ENCODE measurements around the gene SPTLC1.
A peak's percentile ranks its signal among the peaks of the same experiment; 100 is the strongest.
"Not testable (repeated sequence)": the region's sequence is repeated elsewhere in the genome, so short reads cannot be mapped to it uniquely, and the experiment has no call there.

The SPTLC1 gene

DNA sequence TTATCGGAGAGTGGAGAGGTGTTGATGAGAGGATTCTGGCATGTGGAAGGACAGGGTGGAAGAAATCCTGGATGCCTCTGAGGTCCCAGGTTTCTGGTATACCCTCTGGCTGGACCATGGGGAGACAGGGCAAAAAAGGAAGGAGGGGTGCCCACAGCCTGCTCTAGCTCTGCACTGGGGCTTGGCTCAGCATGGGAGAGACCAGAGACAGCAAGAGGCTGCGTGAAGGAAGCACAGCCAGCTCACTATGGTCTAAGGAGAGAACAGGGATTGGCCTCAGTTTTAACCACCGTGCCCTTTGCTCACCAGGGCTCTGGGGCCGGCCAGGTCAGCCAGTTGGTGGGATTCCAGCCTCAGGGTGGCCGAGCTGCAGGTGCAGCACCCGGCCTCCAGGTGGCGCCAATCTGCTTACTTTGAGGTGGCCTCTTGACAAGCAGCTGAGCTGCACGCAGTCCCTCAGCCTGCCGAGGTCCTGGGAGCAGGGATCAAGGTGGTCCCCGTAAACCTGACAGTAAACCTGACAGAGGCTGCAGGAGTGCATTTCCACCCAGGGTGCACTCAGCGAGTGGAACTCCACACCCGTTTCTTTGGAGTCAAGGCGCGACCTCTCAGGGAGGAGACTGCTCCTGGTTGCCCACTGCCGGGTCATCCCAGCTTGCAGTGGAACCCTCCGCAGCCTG lies 25.0 kb upstream of the SPTLC1 start:
- no peak overlapping the region for H3K27ac ChIP-seq (ENCODE audit: low read length)
- no peaks in the 10 kb centered on the region for H3K36me3 ChIP-seq (ENCODE audit: control insufficient read depth, insufficient read depth, low read length)
- no peaks in the 10 kb centered on the region for H3K4me1 ChIP-seq (ENCODE audit: control insufficient read depth, insufficient read depth, low read length)
- no peaks in the 10 kb centered on the region; the same call in 1 of the 2 replicates for H3K27me3 ChIP-seq (ENCODE audit: control insufficient read depth, insufficient read depth, low read length)
- peak; percentile 60 for DNase-seq (ENCODE audit: low read depth, low spot score)
- no CpG with 5 or more reads among the region's 16 CpGs for WGBS (ENCODE audit: insufficient coverage, insufficient read length)
- no peaks in the 10 kb centered on the region for H3K9me3 ChIP-seq (ENCODE audit: control insufficient read depth, insufficient read depth, low read length)
- H3K4me3 ChIP-seq (ENCODE audit: low read length) = no peak overlapping the region

DNA sequence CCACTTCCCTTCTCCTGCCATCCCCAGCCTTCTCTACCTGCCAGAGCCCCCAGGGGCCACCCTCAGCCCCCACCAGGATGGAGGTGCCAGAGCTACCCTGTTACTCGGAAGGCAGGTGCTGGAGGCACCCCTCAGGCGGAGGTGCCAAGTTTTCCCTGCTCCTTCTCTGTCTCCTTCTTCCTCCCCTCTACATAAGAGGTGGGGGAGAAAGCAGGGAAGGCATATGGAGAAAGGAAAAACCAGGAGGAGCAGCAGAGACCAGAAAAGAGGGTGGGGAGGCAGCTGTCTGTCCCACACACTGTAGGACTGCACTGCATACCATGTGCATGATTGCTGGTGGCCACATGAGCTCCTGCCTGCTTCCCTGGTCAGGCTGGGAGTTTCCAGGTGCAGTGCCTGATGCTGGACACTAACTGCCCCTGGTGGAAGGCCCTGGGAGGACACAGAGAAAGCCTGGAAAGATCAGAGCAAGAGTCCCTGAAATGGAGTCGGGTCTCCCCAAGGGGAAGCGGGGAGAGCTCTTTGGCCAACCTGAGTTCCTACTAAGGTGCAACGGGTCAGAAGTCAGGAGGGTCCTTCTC lies 23.8 kb upstream of the SPTLC1 start:
- not testable (repeated sequence) for H3K27me3 ChIP-seq (ENCODE audit: control insufficient read depth, insufficient read depth, low read length); H3K4me3 ChIP-seq (ENCODE audit: low read length); DNase-seq (ENCODE audit: low read depth, low spot score); H3K36me3 ChIP-seq (ENCODE audit: control insufficient read depth, insufficient read depth, low read length); H3K27ac ChIP-seq (ENCODE audit: low read length); H3K4me1 ChIP-seq (ENCODE audit: control insufficient read depth, insufficient read depth, low read length); H3K9me3 ChIP-seq (ENCODE audit: control insufficient read depth, insufficient read depth, low read length)
- no CpG with 5 or more reads among the region's 5 CpGs for WGBS (ENCODE audit: insufficient coverage, insufficient read length)

DNA sequence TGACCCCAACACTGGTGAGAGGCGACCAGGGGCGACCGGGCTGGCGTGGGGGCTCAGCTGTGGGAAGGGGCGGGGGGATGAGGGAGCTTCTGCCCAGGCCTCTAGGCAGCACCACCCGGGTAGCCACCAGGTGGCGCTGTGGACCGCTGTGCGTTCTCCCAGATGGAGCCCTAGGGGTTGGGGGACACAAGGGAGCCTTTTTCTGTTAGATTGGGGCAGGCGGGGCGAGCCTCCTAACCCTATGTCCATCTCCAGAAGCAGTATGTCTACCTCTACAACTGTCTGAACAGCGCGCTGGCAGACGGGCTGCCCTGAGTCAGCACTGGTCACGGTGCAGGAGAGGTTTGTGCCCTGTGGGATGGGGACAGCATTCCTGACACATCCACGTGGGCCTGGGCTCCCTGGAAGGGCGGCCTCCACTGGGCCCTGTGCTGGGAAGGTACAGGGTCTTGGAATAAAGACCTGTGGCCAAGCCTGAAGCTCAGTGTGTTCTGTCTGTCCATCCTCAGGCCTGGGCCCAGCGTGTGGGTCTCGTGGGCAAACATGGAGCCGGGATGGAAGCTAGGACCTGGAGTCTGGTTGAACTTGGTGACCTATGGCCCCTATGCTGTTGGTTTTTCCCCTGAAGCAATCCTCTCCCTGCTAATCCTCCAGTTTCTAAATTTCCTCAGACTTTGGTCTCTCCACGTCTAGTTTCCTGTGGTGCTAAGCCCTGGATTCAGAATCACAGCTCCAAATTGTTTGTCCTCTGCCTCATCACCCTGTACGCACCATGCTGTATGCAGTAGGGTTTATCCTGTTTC lies 23.1 kb upstream of the SPTLC1 start:
- no peaks in the 10 kb centered on the region for H3K4me1 ChIP-seq (ENCODE audit: control insufficient read depth, insufficient read depth, low read length)
- no peak overlapping the region for H3K4me3 ChIP-seq (ENCODE audit: low read length)
- no peak overlapping the region for H3K27ac ChIP-seq (ENCODE audit: low read length)
- no peaks in the 10 kb centered on the region for H3K9me3 ChIP-seq (ENCODE audit: control insufficient read depth, insufficient read depth, low read length)
- no CpG with 5 or more reads among the region's 22 CpGs for WGBS (ENCODE audit: insufficient coverage, insufficient read length)
- DNase-seq (ENCODE audit: low read depth, low spot score) = peak; percentile 68
- H3K27me3 ChIP-seq (ENCODE audit: control insufficient read depth, insufficient read depth, low read length) = no peaks in the 10 kb centered on the region; the same call in 1 of the 2 replicates
- no peaks in the 10 kb centered on the region for H3K36me3 ChIP-seq (ENCODE audit: control insufficient read depth, insufficient read depth, low read length)

DNA sequence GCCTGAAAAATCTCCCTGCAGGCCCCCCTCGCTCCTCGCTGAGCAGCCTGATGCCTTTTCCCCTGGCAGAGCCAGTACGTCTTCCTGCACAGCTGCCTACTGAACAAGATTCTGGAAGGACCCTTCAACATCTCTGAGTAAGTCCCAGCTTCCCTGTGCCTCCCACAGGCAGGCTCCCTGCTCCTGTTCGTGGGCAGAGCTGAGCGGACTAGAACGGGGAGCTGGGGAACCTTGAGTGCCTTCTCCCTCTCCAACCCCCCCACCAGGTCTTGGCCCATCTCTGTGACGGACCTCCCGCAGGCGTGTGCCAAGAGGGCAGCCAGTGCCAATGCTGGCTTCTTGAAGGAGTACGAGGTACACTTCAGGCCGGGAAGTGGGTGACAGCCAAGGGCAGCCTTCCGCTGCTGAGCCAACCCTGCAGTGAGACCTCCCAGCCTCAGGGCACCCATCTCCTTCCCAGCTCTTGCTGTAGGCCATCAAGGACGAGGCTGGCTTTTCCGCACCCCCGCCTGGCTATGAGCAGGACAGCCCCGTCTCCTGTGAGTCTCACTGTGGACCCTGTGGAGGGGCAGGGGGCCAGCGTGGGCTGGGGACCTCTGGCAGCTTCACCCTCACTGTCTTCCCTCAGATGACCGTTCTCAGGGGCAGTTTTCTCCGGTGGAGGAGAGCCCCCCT lies 21.1 kb upstream of the SPTLC1 start:
- Histone ChIP-seq H3K4me3 (ENCODE audit: low read length) (no peak overlapping the region), H3K36me3 (ENCODE audit: control insufficient read depth, insufficient read depth, low read length) (no peaks in the 10 kb centered on the region), H3K27me3 (ENCODE audit: control insufficient read depth, insufficient read depth, low read length) (no peaks in the 10 kb centered on the region), H3K9me3 (ENCODE audit: control insufficient read depth, insufficient read depth, low read length) (no peaks in the 10 kb centered on the region), H3K4me1 (ENCODE audit: control insufficient read depth, insufficient read depth, low read length) (no peaks in the 10 kb centered on the region), H3K27ac (ENCODE audit: low read length) (no peak overlapping the region)
- DNase-seq (ENCODE audit: low read depth, low spot score) = no peak
- WGBS (ENCODE audit: insufficient coverage, insufficient read length) = no CpG with 5 or more reads among the region's 19 CpGs

DNA sequence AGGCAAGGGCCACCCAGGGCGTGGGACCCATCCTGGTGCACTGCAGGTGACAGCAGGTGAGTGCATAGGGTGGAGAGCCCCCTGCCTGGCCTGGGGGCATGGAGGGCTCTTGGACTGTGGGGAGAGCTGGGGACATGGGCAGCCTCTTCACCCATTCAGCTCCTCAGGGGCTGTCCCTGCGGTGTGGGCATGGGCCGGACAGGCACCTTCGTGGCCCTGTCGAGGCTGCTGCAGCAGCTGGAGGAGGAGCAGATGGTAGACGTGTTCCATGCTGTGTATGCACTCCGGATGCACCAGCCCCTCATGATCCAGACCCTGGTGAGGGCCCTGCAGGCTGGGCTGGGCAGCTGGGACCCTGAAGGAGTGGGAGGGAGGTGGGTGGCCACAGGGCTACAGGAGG lies 20.4 kb upstream of the SPTLC1 start:
- no peak overlapping the region for H3K4me3 ChIP-seq (ENCODE audit: low read length)
- no peak for DNase-seq (ENCODE audit: low read depth, low spot score)
- H3K27ac ChIP-seq (ENCODE audit: low read length) = no peak overlapping the region
- H3K4me1 ChIP-seq (ENCODE audit: control insufficient read depth, insufficient read depth, low read length) = no peaks in the 10 kb centered on the region
- no peaks in the 10 kb centered on the region for H3K27me3 ChIP-seq (ENCODE audit: control insufficient read depth, insufficient read depth, low read length)
- no peaks in the 10 kb centered on the region for H3K36me3 ChIP-seq (ENCODE audit: control insufficient read depth, insufficient read depth, low read length)
- H3K9me3 ChIP-seq (ENCODE audit: control insufficient read depth, insufficient read depth, low read length) = no peaks in the 10 kb centered on the region
- no CpG with 5 or more reads among the region's 7 CpGs for WGBS (ENCODE audit: insufficient coverage, insufficient read length)

DNA sequence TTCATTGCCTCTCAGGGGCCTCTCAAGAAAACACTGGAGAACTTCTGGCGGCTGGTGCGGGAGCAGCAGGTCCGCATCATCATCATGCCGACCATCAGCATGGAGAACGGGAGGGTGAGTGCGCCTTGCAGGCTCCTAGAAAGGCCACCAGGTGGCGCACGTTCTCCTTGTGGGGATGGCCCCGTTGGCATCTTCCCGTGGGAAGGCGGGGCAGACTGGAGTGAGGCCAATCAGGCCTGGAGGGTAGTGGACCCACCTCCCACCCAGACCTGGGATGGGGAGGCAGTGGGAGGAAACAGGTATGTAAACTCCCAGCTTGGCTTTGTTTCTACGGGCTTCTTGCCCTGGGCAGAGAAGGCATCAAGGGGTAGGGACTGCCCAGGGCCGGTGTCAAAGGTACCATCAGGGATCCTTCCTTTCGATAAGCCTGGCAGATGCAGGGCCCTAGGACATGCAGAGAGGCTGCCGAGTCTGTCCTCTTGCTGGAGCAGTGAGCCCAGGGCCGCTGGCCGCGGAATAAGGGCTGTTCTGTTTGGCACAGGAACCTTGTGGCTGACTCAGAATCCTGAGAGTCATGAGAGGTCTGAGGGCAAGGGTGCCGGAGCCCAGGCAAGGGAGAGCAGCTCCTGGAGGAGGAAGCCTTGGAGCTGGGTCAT lies 18.9 kb upstream of the SPTLC1 start:
- Histone ChIP-seq H3K36me3 (ENCODE audit: control insufficient read depth, insufficient read depth, low read length) (no peaks in the 10 kb centered on the region), H3K9me3 (ENCODE audit: control insufficient read depth, insufficient read depth, low read length) (no peaks in the 10 kb centered on the region), H3K27me3 (ENCODE audit: control insufficient read depth, insufficient read depth, low read length) (no peaks in the 10 kb centered on the region), H3K4me1 (ENCODE audit: control insufficient read depth, insufficient read depth, low read length) (no peaks in the 10 kb centered on the region), H3K27ac (ENCODE audit: low read length) (no peak overlapping the region), H3K4me3 (ENCODE audit: low read length) (no peak overlapping the region)
- no CpG with 5 or more reads among the region's 19 CpGs for WGBS (ENCODE audit: insufficient coverage, insufficient read length)
- DNase-seq (ENCODE audit: low read depth, low spot score) = peak; percentile 91

DNA sequence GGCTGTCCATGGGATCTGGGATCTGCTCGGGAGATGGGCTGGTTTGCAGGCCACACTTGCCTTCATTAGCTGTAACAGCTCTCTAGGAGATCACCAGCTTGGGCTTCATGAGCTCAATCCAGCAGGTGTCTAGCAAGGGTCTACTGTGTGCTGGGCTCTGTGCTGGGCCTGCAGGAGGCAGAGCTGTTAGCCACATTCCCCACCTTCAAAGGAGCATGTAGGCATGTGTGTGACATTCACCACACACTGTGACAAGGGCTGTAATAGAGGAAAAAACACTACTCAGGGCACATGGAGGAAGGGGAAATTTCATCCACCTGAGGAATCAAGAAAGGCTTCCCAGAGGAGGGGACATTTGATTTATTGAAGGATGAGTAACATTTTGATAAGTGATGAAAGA lies 17.7 kb upstream of the SPTLC1 start:
- not testable (repeated sequence) for H3K4me3 ChIP-seq (ENCODE audit: low read length); H3K27me3 ChIP-seq (ENCODE audit: control insufficient read depth, insufficient read depth, low read length); H3K9me3 ChIP-seq (ENCODE audit: control insufficient read depth, insufficient read depth, low read length); H3K36me3 ChIP-seq (ENCODE audit: control insufficient read depth, insufficient read depth, low read length); H3K27ac ChIP-seq (ENCODE audit: low read length); DNase-seq (ENCODE audit: low read depth, low spot score); H3K4me1 ChIP-seq (ENCODE audit: control insufficient read depth, insufficient read depth, low read length)
- WGBS (ENCODE audit: insufficient coverage, insufficient read length) = no CpG with 5 or more reads among the region's 1 CpG

DNA sequence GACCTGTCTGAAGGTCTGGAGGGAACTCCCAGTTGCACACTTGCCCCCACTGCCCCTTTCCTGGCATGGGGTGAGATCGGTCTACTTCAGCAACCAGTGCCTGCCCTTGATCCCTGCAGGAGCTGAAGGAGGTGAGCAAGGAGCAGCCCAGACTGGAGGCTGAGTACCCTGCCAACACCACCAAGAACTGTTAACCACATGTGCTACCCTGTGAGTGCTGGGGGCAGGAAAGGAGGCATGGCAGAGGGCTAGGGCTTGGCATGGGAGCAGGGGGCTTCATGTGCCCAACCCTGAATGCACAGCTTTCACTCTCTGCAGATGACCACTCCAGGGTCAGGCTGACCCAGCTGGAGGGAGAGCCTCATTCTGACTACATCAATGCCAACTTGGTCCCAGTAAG lies 17.3 kb upstream of the SPTLC1 start:
- no peak overlapping the region for H3K4me3 ChIP-seq (ENCODE audit: low read length)
- no peaks in the 10 kb centered on the region for H3K27me3 ChIP-seq (ENCODE audit: control insufficient read depth, insufficient read depth, low read length)
- DNase-seq (ENCODE audit: low read depth, low spot score) = no peak
- H3K4me1 ChIP-seq (ENCODE audit: control insufficient read depth, insufficient read depth, low read length) = no peaks in the 10 kb centered on the region
- no peaks in the 10 kb centered on the region for H3K36me3 ChIP-seq (ENCODE audit: control insufficient read depth, insufficient read depth, low read length)
- WGBS (ENCODE audit: insufficient coverage, insufficient read length) = no CpG with 5 or more reads among the region's 1 CpG
- no peak overlapping the region for H3K27ac ChIP-seq (ENCODE audit: low read length)
- H3K9me3 ChIP-seq (ENCODE audit: control insufficient read depth, insufficient read depth, low read length) = no peaks in the 10 kb centered on the region

DNA sequence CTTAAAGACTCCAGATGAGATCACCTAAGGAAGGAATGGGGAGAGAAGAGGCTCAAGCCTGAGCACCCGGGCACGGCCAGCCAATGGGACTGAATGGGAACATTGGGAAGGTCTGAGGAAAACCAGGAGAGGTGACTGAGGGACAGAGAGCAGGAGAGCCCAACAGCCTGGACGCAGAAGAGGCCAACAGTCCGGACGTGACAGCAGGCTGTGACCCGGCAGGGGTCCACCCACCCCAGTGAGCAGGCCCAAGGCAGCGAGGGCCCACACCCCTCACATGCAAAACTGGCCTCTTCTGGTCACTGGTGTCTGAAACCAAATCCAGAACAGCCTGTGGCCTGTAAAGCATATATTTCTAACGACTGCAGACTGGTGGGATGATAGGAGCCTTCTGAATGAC lies 7.6 kb upstream of the SPTLC1 start:
- Histone ChIP-seq H3K4me3 (ENCODE audit: low read length) (no peak overlapping the region), H3K36me3 (ENCODE audit: control insufficient read depth, insufficient read depth, low read length) (no peaks in the 10 kb centered on the region), H3K27ac (ENCODE audit: low read length) (no peak overlapping the region), H3K9me3 (ENCODE audit: control insufficient read depth, insufficient read depth, low read length) (no peaks in the 10 kb centered on the region), H3K27me3 (ENCODE audit: control insufficient read depth, insufficient read depth, low read length) (no peaks in the 10 kb centered on the region), H3K4me1 (ENCODE audit: control insufficient read depth, insufficient read depth, low read length) (no peaks in the 10 kb centered on the region)
- no peak for DNase-seq (ENCODE audit: low read depth, low spot score)
- no CpG with 5 or more reads among the region's 8 CpGs for WGBS (ENCODE audit: insufficient coverage, insufficient read length)

DNA sequence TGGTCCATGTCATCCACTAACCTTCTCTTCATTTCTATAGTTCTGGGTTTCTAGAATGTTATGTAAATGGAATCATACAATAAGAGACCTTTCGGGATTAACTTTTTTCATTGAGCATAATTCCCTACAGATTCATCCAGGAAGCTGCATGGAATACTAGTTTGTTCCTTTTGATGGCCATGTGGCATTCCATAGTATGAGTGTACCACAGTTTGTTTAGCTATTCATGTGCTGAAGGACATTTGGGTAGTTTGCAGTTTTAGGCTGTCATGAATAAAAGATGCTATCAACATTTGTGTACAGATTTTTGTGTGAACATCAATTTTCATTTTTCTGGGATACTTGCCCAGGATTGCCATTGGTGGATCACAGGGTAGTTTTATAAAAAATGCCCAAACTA lies 6.8 kb upstream of the SPTLC1 start:
- Histone ChIP-seq H3K4me3 (ENCODE audit: low read length) (no peak overlapping the region), H3K36me3 (ENCODE audit: control insufficient read depth, insufficient read depth, low read length) (no peaks in the 10 kb centered on the region), H3K27ac (ENCODE audit: low read length) (no peak overlapping the region), H3K4me1 (ENCODE audit: control insufficient read depth, insufficient read depth, low read length) (no peaks in the 10 kb centered on the region), H3K9me3 (ENCODE audit: control insufficient read depth, insufficient read depth, low read length) (no peaks in the 10 kb centered on the region), H3K27me3 (ENCODE audit: control insufficient read depth, insufficient read depth, low read length) (no peaks in the 10 kb centered on the region)
- WGBS (ENCODE audit: insufficient coverage, insufficient read length) = no CpG with 5 or more reads among the region's 1 CpG
- DNase-seq (ENCODE audit: low read depth, low spot score) = no peak

All from iPS DF 6.9 (cell line).